Keratinocyte (primary cell): ENCODE results near the gene KDM3A.

Experiments
- CTCF ChIP-seq, 3 experiments: IDR thresholded peaks in 1 of 3; conservative IDR thresholded peaks in 1 of 3; optimal IDR thresholded peaks in 1 of 3; 2 replicates in 2 of 3; 3 replicates in 1 of 3; pipeline versions ENCODE3 to v1.5.1; 2011; ENCODE audit warnings: low read length in 3 of 3, mild to moderate bottlenecking in 3 of 3, moderate library complexity in 2 of 3, control low read depth in 1 of 3, inconsistent platforms in 1 of 3; ENCODE audit not compliant: insufficient read depth in 2 of 3; ENCODE audit errors: extremely low read depth in 1 of 3
- EZH2 ChIP-seq: IDR thresholded peaks from one replicate; pipeline ENCODE4 v1.6.1; 2012; ENCODE audit warnings: inconsistent platforms, mild to moderate bottlenecking, low read length, moderate library complexity

GRCh38 chr2:86492048-86492453, 50.9 kb downstream of the KDM3A start:
- TF ChIP-seq CTCF (optimal IDR thresholded peaks at IDR 0.05 in 1 of 3, IDR thresholded peaks at IDR 0.05 in 1 of 3, conservative IDR thresholded peaks at IDR 0.05 in 1 of 3; ENCODE audit: extremely low read depth in 1 of 3, insufficient read depth in 2 of 3, low read length in 3 of 3) (no peak), EZH2 (no peak)
